H1 (cell line): ENCODE data around the gene CHMP4B.

Experiments used
- CBX8 ChIP-seq: fragments of 300-800, 300-1000 bp; sonication (generic); IDR thresholded peaks from 2 replicates; pipeline ENCODE4 v1.7.1; 2016; ENCODE audit warnings: low read depth, low read length, borderline replicate concordance
- CEBPB ChIP-seq: IDR thresholded peaks from 2 replicates; pipeline ENCODE4 v1.6.1; 2012; ENCODE audit warnings: low read depth, low read length
- EP300 ChIP-seq, 2 experiments: IDR thresholded peaks; 1 replicate in 1 of 2; 2 replicates in 1 of 2; pipeline ENCODE4 v1.6.1; 2011 to 2012; ENCODE audit warnings: low read depth in 2 of 2, low read length in 2 of 2, mild to moderate bottlenecking in 2 of 2, borderline replicate concordance in 1 of 2, inconsistent platforms in 1 of 2, moderate library complexity in 1 of 2
- POLR2A ChIP-seq, 2 experiments: IDR thresholded peaks; 1 replicate in 1 of 2; 2 replicates in 1 of 2; pipeline ENCODE4 v1.6.1; 2011; ENCODE audit warnings: low read depth in 2 of 2, low read length in 2 of 2, mild to moderate bottlenecking in 2 of 2; ENCODE audit errors: control extremely low read depth in 1 of 2
- POLR2AphosphoS5 ChIP-seq: IDR thresholded peaks from 2 replicates; pipeline ENCODE4 v1.6.1; 2011; ENCODE audit warnings: low read depth, low read length
- RAD21 ChIP-seq, 2 experiments: IDR thresholded peaks in 1 of 2; conservative IDR thresholded peaks in 1 of 2; 2 replicates each; pipeline ENCODE4 v1.6.1; 2011; ENCODE audit warnings: low read depth in 2 of 2, low read length in 2 of 2, improper control_type of control experiment in 1 of 2, inconsistent platforms in 1 of 2, mild to moderate bottlenecking in 1 of 2, moderate library complexity in 1 of 2
- SP1 ChIP-seq: IDR thresholded peaks from 2 replicates; pipeline ENCODE4 v1.6.1; 2011; ENCODE audit warnings: low read depth, low read length
- SP2 ChIP-seq: IDR thresholded peaks from 2 replicates; pipeline ENCODE4 v1.6.1; 2012; ENCODE audit warnings: mild to moderate bottlenecking, low read length, inconsistent platforms
- TCF12 ChIP-seq: IDR thresholded peaks from 2 replicates; pipeline ENCODE4 v1.6.1; 2011; ENCODE audit warnings: low read depth, mild to moderate bottlenecking, low read length
- TF ChIP-seq, protein P1 (sequence below), 3 experiments: IDR thresholded peaks; 1 replicate in 2 of 3; 2 replicates in 1 of 3; pipeline versions ENCODE4 v1.5.1 to v1.6.1; 2011; ENCODE audit warnings: low read length in 3 of 3, mild to moderate bottlenecking in 3 of 3, inconsistent platforms in 2 of 3, low read depth in 1 of 3, moderate library complexity in 1 of 3; ENCODE audit not compliant: insufficient read depth in 1 of 3; ENCODE audit errors: control extremely low read depth in 1 of 3

DNA sequence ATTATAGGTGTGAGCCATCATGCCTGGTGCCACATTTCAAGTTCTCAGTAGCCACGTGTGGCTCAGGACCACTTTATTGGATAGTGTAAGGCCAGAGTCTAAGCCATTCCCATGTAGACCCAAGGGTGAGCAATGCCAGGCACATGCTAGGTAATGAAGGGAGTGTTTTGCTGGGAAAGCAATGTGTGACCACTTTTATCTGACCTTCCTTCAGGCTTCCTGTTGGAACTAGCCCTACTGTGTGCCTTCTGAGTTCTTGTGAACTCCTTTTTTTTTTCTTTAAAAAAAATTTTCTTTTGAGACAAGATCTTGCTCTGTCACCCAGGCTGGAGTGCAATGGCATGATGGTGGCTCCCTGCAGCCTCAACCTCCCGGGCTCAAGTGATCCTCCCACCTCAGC lies 46.0 kb upstream of the CHMP4B start:
- TF ChIP-seq, protein P1, sequence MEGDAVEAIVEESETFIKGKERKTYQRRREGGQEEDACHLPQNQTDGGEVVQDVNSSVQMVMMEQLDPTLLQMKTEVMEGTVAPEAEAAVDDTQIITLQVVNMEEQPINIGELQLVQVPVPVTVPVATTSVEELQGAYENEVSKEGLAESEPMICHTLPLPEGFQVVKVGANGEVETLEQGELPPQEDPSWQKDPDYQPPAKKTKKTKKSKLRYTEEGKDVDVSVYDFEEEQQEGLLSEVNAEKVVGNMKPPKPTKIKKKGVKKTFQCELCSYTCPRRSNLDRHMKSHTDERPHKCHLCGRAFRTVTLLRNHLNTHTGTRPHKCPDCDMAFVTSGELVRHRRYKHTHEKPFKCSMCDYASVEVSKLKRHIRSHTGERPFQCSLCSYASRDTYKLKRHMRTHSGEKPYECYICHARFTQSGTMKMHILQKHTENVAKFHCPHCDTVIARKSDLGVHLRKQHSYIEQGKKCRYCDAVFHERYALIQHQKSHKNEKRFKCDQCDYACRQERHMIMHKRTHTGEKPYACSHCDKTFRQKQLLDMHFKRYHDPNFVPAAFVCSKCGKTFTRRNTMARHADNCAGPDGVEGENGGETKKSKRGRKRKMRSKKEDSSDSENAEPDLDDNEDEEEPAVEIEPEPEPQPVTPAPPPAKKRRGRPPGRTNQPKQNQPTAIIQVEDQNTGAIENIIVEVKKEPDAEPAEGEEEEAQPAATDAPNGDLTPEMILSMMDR (IDR thresholded peaks at IDR 0.05; ENCODE audit: control extremely low read depth in 1 of 3, insufficient read depth in 1 of 3, low read depth in 1 of 3, low read length in 3 of 3) = no peak
- no peak for TF ChIP-seq SP2
- TF ChIP-seq TCF12 = no peak
- no peak for TF ChIP-seq CEBPB
- no peak for TF ChIP-seq CBX8
- no peak for TF ChIP-seq POLR2A (IDR thresholded peaks at IDR 0.05; ENCODE audit: control extremely low read depth in 1 of 2, low read depth in 2 of 2, low read length in 2 of 2)
- TF ChIP-seq EP300 (IDR thresholded peaks at IDR 0.05; ENCODE audit: borderline replicate concordance in 1 of 2, low read depth in 2 of 2, low read length in 2 of 2) = no peak
- TF ChIP-seq POLR2AphosphoS5 = no peak
- TF ChIP-seq RAD21 (IDR thresholded peaks at IDR 0.05 in 1 of 2, conservative IDR thresholded peaks at IDR 0.05 in 1 of 2; ENCODE audit: low read depth in 2 of 2, low read length in 2 of 2) = no peak
- TF ChIP-seq SP1 = no peak
